ENCODE data around the gene PTCSC3. TPM values are rescaled to one million over a fixed set of nuclear protein-coding genes. Genes with fewer than 3 reads are reported as not detected.

PTCSC3 gene
- total RNA-seq, 2 donors from 2014 or later, result not detected

DNA sequence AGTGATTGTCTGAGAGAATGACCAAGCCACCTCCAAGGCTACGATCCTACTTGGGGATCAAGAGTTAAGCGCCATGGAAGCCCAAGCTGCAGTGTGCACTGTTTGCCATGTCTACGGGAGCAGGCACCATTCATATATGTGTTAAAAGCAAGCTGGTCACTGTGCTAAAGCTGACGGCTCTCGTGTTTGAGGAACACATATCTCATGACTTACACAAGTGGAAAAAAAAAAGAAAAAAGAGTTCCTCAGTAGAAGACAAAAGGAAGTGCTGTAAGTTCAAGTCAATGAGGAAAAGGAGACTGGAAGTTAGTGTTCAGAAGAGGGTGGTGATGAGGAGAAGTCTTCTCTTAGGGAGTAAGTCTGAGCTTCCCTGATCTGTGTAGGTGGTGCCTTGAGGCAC, 4.9 kb upstream of the PTCSC3 start:
- H3K36me3 ChIP-seq (replicated peaks in 1 of 2; ENCODE audit: insufficient read depth in 1 of 2, low read depth in 2 of 2), result no peaks in the 10 kb centered on the region
- intact Hi-C loops (cut with DNase I), result no loop called here
- TF ChIP-seq, protein P1, sequence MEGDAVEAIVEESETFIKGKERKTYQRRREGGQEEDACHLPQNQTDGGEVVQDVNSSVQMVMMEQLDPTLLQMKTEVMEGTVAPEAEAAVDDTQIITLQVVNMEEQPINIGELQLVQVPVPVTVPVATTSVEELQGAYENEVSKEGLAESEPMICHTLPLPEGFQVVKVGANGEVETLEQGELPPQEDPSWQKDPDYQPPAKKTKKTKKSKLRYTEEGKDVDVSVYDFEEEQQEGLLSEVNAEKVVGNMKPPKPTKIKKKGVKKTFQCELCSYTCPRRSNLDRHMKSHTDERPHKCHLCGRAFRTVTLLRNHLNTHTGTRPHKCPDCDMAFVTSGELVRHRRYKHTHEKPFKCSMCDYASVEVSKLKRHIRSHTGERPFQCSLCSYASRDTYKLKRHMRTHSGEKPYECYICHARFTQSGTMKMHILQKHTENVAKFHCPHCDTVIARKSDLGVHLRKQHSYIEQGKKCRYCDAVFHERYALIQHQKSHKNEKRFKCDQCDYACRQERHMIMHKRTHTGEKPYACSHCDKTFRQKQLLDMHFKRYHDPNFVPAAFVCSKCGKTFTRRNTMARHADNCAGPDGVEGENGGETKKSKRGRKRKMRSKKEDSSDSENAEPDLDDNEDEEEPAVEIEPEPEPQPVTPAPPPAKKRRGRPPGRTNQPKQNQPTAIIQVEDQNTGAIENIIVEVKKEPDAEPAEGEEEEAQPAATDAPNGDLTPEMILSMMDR (IDR thresholded peaks at IDR 0.05), result no peak
- no peak for TF ChIP-seq POLR2A (IDR thresholded peaks at IDR 0.05)
- no peaks in the 10 kb centered on the region for H3K27me3 ChIP-seq
- no peak overlapping the region for H3K27ac ChIP-seq
- no peak for ATAC-seq
- no peaks in the 10 kb centered on the region for H3K4me1 ChIP-seq
- DNase-seq, result no peak
- no peaks in the 10 kb centered on the region for H3K9me3 ChIP-seq
- WGBS, 2 donors, result 52 to 72% methylated on average over 5 of the region's 5 CpGs
- no peak overlapping the region for H3K4me3 ChIP-seq

DNA sequence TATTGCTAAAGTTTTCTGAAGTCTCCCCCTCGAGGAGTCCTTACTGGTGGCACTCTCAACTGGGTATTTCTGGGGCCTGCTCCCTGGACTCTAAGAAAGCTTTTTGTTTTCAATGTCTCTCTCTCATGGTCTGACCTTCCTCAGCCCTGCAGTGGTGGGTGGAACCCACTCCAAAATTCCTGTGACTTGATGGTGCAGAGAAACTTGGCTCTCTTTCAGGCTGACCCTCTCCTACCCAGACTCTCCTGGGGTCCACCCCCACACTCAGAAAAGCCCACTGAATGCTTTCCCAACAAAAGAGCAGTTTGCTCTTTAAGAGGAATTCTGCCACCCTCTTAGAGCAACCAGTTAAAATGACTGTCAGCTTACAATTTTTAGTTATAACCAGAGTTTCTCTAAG, 967 bp upstream of the PTCSC3 start:
- no peak for ATAC-seq

DNA sequence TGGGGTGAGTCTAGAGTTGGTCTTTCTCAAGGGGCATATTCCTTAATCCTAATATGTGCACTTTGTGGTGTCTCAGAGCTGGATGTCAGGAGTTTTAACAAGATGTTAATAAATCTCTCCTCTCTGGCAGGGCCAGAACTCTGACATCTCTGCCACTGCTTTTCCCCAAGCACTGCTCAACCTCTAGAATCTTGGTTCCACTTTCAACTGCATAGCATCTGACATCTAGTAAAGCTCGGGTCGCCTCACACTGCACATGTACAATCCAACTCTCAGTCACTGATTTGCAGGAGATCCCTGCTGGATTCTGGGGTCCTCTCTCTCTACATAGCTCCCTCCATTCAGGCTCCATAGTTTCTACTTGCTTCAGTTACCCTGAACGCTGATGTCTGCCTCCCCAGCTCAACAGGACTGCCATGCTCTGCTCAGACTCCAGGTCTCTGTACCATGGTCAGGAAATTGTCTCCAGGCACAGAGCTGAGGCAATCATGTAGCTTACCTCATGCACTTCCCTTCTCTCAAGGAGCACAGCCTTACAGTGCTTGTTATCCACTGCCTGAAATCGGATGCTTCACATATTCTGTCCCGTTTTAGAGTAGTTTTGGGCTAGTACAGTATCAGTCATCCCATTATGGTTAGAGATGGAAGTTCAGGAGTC, 1.6 kb downstream of the PTCSC3 start:
- Histone ChIP-seq H3K9me3 (no peaks in the 10 kb centered on the region), H3K27me3 (no peaks in the 10 kb centered on the region), H3K4me1 (no peaks in the 10 kb centered on the region), H3K4me3 (no peak overlapping the region), H3K36me3 (replicated peaks in 1 of 2; ENCODE audit: insufficient read depth in 1 of 2, low read depth in 2 of 2) (no peaks in the 10 kb centered on the region), H3K27ac (no peak overlapping the region)
- ATAC-seq (no peak), DNase-seq (no peak)
- intact Hi-C loops (cut with DNase I), result no loop called here
- TF ChIP-seq, protein P1 (IDR thresholded peaks at IDR 0.05), result no peak
- no peak for TF ChIP-seq POLR2A (IDR thresholded peaks at IDR 0.05)
- 51 to 66% methylated on average over 5 of the region's 5 CpGs for WGBS, 2 donors

More for the DNA sequence above, 967 bp upstream of the PTCSC3 start:
- Histone ChIP-seq H3K4me3 (no peak overlapping the region), H3K4me1 (no peaks in the 10 kb centered on the region), H3K27ac (no peak overlapping the region), H3K27me3 (no peaks in the 10 kb centered on the region), H3K9me3 (no peaks in the 10 kb centered on the region), H3K36me3 (replicated peaks in 1 of 2; ENCODE audit: insufficient read depth in 1 of 2, low read depth in 2 of 2) (no peaks in the 10 kb centered on the region)
- 42 to 47% methylated on average over 1 of the region's 1 CpG for WGBS, 2 donors
- no peak for DNase-seq
- intact Hi-C loops (cut with DNase I), result no loop called here
- TF ChIP-seq POLR2A (IDR thresholded peaks at IDR 0.05), result no peak
- TF ChIP-seq, protein P1 (IDR thresholded peaks at IDR 0.05), result no peak

DNA sequence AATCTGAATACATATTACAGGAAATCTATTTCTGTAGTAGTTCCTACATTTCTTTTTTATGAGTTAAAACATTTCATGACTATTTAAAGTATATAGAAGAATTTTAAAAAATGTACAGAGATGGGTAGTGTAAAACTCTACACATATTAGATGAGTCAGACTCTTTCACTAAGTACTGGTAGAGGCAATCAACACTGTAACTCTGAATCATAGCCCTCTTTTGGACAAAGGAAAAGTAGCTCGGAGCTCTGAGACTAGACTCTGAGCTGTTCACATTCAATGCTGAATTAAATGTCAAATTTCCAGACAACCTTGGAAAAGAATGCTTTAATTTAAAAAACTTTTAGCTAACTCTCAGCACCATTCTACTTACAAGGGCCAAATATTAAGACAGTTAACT, 3.4 kb downstream of the PTCSC3 start:
- Histone ChIP-seq H3K4me1 (no peaks in the 10 kb centered on the region), H3K27ac (no peak overlapping the region), H3K4me3 (no peak overlapping the region), H3K9me3 (no peaks in the 10 kb centered on the region), H3K36me3 (replicated peaks in 1 of 2; ENCODE audit: insufficient read depth in 1 of 2, low read depth in 2 of 2) (no peaks in the 10 kb centered on the region), H3K27me3 (no peaks in the 10 kb centered on the region)
- TF ChIP-seq, protein P1 (IDR thresholded peaks at IDR 0.05), result no peak
- TF ChIP-seq POLR2A (IDR thresholded peaks at IDR 0.05), result no peak
- intact Hi-C loops (cut with DNase I), result no loop called here
- 41 to 48% methylated on average over 1 of the region's 1 CpG for WGBS, 2 donors
- ATAC-seq (no peak), DNase-seq (no peak)

DNA sequence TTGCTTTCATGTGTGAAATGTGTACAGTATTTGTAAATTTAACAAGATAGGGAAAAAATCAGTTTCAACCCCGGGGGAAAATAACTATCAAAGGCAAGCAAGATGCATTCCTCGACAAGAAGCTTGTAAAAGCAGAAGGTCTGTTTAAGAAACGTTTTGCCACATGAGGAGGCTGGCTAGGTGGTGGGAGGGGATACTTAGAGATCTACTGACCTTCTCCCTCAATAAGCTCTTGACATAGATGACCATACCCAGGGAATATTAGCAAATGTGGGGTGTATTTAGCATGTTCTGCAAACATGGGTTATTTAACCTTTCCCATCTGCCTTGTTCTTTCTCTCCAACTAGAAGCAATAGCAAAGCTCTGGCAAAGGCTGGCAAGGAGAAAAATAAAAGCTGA, 4.9 kb downstream of the PTCSC3 start:
- 29 to 35% methylated on average over 3 of the region's 3 CpGs for WGBS, 2 donors
- Histone ChIP-seq H3K27ac (no peak overlapping the region), H3K4me1 (no peaks in the 10 kb centered on the region), H3K27me3 (no peaks in the 10 kb centered on the region), H3K36me3 (replicated peaks in 1 of 2; ENCODE audit: insufficient read depth in 1 of 2, low read depth in 2 of 2) (no peaks in the 10 kb centered on the region), H3K4me3 (no peak overlapping the region), H3K9me3 (no peaks in the 10 kb centered on the region)
- no peak for DNase-seq
- no peak for TF ChIP-seq POLR2A (IDR thresholded peaks at IDR 0.05)
- TF ChIP-seq, protein P1 (IDR thresholded peaks at IDR 0.05), result no peak
- intact Hi-C loops (cut with DNase I), result no loop called here
- ATAC-seq, result no peak

All from body of pancreas (tissue), 4 donors.